AG04450 (cell line): ENCODE results near the gene ERMN. TPM values are rescaled to one million over a fixed set of nuclear protein-coding genes. Genes with fewer than 3 reads are reported as not detected.
"Not testable (repeated sequence)": the region's sequence is repeated elsewhere in the genome, so short reads cannot be mapped to it uniquely, and the experiment has no call there.

ENCODE experiments used
- CTCF ChIA-PET: fragments of 300-600, 350-600 bp; formaldehyde crosslinking; extraction: SDS; loops from one replicate; lab custom pipeline; 2022; ENCODE audit warnings: antibody characterized with exemption, inconsistent platforms; lab: Charles Lee
- POLR2A ChIA-PET: fragments of 350-600 bp; formaldehyde crosslinking; extraction: SDS; loops from one replicate; lab custom pipeline; 2021; ENCODE audit warnings: antibody characterized with exemption, inconsistent platforms; lab: Yijun Ruan, JAX
- DNase-seq: peaks from one replicate; pipeline ENCODE4 v3.0.0-alpha.2; 2011; ENCODE audit warnings: low read depth, low spot score
- H3K27ac ChIP-seq: one replicate; pipeline ENCODE4 v1.5.1; 2012; ENCODE audit warnings: low read depth, low read length, control low read depth
- H3K27me3 ChIP-seq: one replicate; pipeline ENCODE4 v1.6.0; 2012; ENCODE audit warnings: low read length; ENCODE audit not compliant: control insufficient read depth, insufficient read depth
- H3K4me3 ChIP-seq: 2 replicates; pipeline ENCODE4 v1.5.1; 2011; ENCODE audit warnings: mild to moderate bottlenecking, low read depth, low read length, control low read depth
- H3K9me3 ChIP-seq: 2 replicates; pipeline ENCODE4 v1.5.1; 2012; ENCODE audit warnings: low read length; ENCODE audit not compliant: control insufficient read depth, insufficient read depth
- CTCF ChIP-seq: IDR thresholded peaks from 2 replicates; pipeline ENCODE4 v1.5.1; 2011; ENCODE audit warnings: low read depth, low read length, control low read depth, inconsistent platforms
- polyA minus RNA-seq: library from RNA; depleted of rRNA, polyadenylated mRNA; stranded (reverse); fragments of >200 nt; gene quantifications from 2 replicates; pipeline ENCODE4 v1.2.3, GENCODE V29; 2011; rRNA and poly(A)+ RNA removed
- polyA plus RNA-seq: library from polyadenylated mRNA; depleted of rRNA; stranded (reverse); fragments of >200 nt; gene quantifications from 2 replicates; pipeline ENCODE4 v1.2.3, GENCODE V29; 2011; rRNA removed

The ERMN gene
- polyA plus RNA-seq (not detected in 2 replicates), polyA minus RNA-seq (not detected in 2 replicates)

GRCh38 chr2:157325786-157326185, at the start of gene ERMN:
Gene ERMN, minus strand, starts transcription at chr2:157325824. Its CDS starts 182 bp downstream, at chr2:157325642.
- Histone ChIP-seq H3K27ac (no peak within 1 kb of the TSS), H3K4me3 (no peak within 1 kb of the TSS), H3K9me3 (no peaks in the 10 kb centered on the region), H3K27me3 (no peaks in the 10 kb centered on the region)
- POLR2A ChIA-PET = no interaction called here
- CTCF ChIA-PET = interaction anchor here (0.8 to 6.4 kb wide), 11 partner anchors 8 to 1953 kb away, joined by 3 to 193 read pairs (median 4); no protein-coding TSS in a partner anchor
- DNase-seq = no peak
- no peak for TF ChIP-seq CTCF

GRCh38 chr2:157375384-157375783, 49.8 kb upstream of the ERMN start:
- no peak for DNase-seq
- ChIA-PET POLR2A (no interaction called here), CTCF (interaction anchor here (1.2 kb wide), 1 partner anchor 40 kb away, joined by 3 read pairs; no protein-coding TSS in a partner anchor)
- TF ChIP-seq CTCF = no peak
- Histone ChIP-seq H3K9me3 (peaks cover 4% of the 10 kb centered on the region; the same call in 1 of the 2 replicates), H3K27ac (no peak overlapping the region), H3K4me3 (no peak overlapping the region), H3K27me3 (no peaks in the 10 kb centered on the region)

- H3K27ac ChIP-seq, DNase-seq, H3K9me3 ChIP-seq, H3K27me3 ChIP-seq, CTCF ChIA-PET, H3K4me3 ChIP-seq, POLR2A ChIA-PET: not testable (repeated sequence)
These were observed 42.9 kb upstream of the ERMN start for GRCh38 chr2:157368508-157368907.

GRCh38 chr2:157367704-157368103, 42.1 kb upstream of the ERMN start:
- no peaks in the 10 kb centered on the region for H3K27me3 ChIP-seq
- DNase-seq = no peak
- POLR2A ChIA-PET = no interaction called here
- H3K27ac ChIP-seq = no peak overlapping the region
- no peak overlapping the region for H3K4me3 ChIP-seq
- CTCF ChIA-PET = interaction anchor here (2.5 kb wide), 1 partner anchor 31 kb away, joined by 12 read pairs; no protein-coding TSS in a partner anchor
- H3K9me3 ChIP-seq = no peaks in the 10 kb centered on the region
- TF ChIP-seq CTCF = no peak

- H3K9me3 ChIP-seq = no peaks in the 10 kb centered on the region
- TF ChIP-seq CTCF = no peak
- no peaks in the 10 kb centered on the region for H3K27me3 ChIP-seq
- H3K4me3 ChIP-seq = no peak overlapping the region
- ChIA-PET CTCF (interaction anchor here (0.6 to 0.7 kb wide), 2 partner anchors 12 to 27 kb away, joined by 3 read pairs; no protein-coding TSS in a partner anchor), POLR2A (no interaction called here)
- no peak overlapping the region for H3K27ac ChIP-seq
- no peak for DNase-seq
These were observed 38.8 kb upstream of the ERMN start for GRCh38 chr2:157364257-157364974.
